ENCODE results near the gene COL27A1.
"Not testable (repeated sequence)": the region's sequence is repeated elsewhere in the genome, so short reads cannot be mapped to it uniquely, and the experiment has no call there.

The COL27A1 gene

GRCh38 chr9:114308361-114308950, 153.1 kb downstream of the COL27A1 start:
- no peak for DNase-seq (ENCODE audit: low read depth)

GRCh38 chr9:114309096-114309495, 153.8 kb downstream of the COL27A1 start:
- no peak for DNase-seq (ENCODE audit: low read depth)

DNA sequence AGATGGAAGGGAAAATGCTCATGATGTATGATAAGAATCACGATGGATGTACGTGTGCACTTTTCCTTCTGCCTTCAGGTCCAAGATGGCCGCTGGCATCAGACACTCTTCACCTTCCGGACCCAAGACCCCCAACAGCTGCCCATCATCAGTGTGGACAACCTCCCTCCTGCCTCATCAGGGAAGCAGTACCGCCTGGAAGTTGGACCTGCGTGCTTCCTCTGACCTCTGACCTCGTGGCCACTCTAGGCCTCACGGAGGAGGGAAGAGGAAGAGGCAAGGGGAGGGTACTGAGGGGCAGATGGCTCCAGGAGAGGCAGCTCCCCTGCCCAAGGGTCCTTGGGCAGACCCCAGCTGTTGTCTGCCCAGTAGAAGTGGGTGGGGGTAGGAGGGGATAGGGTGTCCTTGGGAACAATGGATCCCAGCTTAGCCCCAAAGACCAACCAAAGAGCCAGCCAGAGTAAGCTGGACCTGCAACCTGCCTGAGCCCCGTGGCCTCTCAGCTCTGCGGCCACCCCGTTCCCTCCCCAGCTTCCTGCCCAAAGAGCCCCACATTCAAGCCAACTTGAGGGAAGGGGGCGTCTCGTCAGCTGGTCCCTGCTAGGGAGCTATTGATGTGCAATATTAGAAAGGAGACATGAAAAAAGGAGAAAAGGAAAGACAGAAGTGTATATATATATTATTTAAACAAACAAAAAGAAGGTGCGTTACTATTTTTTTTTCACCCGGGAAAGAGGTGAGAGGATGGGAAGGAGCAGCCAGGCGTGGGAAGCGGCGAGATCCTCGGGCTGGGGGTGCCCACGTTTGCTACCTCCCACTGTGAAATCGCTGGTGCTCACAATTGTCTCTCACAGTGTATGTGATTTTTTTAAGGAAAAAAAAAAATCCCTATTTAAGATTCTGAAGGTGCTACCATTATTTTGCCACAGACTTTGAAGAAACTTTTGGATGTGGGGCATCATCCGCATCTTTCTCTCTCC, 155.4 kb downstream of the COL27A1 start:
- DNase-seq (ENCODE audit: low read depth), result no peak

DNA sequence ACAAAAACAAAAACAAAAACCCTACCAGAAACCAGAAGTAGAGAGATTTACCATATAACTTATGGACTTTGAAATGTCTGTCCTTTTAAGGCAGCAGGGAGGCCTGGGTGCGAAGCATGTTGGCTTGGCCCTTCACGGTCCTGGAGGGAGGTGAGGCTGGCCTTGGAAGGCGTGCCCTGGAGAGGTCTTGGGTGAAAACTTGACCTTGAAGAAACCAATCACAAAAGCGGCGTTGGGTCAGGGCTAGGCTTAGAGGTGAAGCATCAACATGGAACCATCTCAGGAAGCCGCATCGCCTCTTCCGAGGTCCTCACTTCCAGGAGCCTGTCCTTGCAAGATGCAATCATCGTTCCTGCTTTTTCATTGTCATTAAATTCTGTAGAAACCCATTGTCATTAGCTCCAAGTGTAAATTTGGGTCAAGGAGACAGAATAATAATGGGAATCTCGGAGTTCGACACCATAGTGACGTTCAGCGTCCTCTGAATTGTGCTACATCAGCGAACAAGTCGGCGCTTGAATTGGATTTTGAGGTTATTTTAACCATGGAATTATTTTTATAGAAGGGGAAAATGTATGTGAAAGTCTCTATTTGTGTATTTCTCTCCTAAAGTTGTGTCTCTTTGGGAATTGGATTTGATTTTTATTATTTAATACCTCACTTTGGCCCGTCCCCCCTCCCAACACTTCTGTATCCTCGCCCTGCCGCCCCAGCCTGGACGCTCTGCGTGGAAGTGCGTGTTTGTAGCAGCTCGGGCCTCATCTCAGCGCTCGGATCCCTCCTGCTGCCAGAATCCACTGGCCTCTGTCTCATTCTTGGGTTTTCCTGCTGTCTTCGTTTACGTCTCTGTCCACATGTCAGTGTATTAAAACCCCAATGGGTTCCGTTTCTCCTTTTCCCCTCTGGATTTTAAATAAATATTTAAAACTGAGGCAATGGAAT, 156.5 kb downstream of the COL27A1 start:
- no peak for DNase-seq (ENCODE audit: low read depth)

DNA sequence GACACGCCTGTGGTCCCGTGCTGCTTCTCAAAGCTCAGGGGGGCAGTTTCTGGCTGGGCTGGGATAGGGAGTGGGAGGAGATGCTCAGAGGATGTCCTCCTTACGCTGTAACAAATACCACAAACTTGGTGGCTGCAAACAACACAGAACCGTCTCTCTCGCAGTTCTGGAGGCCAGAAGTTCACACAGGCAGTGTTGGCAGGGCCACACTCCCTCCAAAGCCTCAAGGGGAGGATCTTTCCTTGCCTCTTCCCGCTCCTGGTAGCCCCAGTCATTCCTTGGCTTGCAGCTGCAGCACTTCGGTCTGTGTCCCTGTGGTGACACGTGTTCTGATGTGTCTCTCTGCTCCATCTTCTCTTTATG, 157.2 kb downstream of the COL27A1 start:
- DNase-seq (ENCODE audit: low read depth), result no peak

DNA sequence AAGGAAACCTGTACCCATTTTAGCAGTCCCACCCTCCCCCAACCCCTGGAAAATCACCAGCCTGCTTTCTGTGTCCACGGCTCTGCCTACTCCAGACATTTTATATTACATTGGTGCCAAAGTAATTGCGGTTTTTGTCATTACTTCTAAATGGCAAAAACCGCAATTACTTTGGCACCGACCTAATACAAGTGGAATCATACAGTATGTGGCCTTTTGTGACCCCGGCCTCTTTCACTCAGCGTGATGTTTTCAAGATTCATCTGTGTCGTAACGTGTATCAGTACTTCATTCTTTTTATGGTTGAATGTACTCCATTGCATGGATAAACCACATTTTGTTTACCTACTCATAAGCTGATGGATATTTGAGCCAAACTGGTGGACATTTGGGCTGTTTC, 157.8 kb downstream of the COL27A1 start:
- DNase-seq (ENCODE audit: low read depth), result no peak

- no peak for DNase-seq (ENCODE audit: low read depth)
Observed at GRCh38 chr9:114314256-114314867, 159.0 kb downstream of the COL27A1 start.

DNA sequence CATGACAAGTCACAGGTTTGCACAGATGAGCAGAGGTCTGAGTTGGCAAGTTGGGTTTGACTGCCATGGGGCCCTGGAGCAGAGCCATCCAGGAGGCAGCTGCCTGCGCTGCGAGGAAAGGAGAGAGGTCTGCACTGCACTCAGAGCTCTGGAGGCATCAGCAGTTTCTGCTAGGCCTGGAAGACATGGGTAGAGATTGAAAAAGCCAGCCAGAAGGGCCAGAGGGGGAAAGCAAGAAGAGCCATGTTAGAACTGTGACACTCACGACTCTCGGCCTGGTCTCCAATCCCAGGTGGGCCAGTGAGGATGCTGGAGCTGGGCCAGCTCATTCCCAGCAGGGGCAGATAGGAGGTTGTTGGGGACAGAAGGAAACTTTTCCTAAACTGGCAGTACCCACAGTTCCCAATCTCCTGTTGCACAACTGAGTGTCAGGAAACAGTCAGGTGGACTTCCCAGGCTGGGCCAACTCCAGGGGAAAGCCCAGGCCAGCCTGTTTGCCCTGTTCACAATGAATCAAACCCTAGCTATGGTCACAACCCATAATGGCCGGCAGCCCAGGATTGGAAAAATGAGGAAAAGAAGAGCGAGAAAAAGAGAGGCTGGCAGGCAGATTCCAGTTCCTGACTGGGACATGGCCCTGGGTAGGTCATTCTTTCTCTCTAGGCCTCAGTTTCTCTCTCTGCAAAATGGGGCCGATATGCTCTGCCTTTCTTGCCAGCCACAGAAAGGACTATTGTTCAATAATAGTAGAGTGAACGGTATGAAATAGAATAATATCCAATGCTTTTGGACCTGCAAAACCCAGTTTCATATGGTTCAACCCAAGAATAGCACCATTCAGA, 159.8 kb downstream of the COL27A1 start:
- DNase-seq (ENCODE audit: low read depth), result no peak

- no peak for DNase-seq (ENCODE audit: low read depth)
Observed at GRCh38 chr9:114315723-114316363, 160.5 kb downstream of the COL27A1 start.

GRCh38 chr9:114316605-114317230, 161.4 kb downstream of the COL27A1 start:
- DNase-seq (ENCODE audit: low read depth), result no peak

- DNase-seq (ENCODE audit: low read depth), result no peak
Observed at GRCh38 chr9:114317665-114318357, 162.5 kb downstream of the COL27A1 start.

- no peak for DNase-seq (ENCODE audit: low read depth)
Observed at GRCh38 chr9:114318416-114318815, 163.1 kb downstream of the COL27A1 start.

GRCh38 chr9:114319147-114319546, 163.8 kb downstream of the COL27A1 start:
- DNase-seq (ENCODE audit: low read depth), result no peak

DNA sequence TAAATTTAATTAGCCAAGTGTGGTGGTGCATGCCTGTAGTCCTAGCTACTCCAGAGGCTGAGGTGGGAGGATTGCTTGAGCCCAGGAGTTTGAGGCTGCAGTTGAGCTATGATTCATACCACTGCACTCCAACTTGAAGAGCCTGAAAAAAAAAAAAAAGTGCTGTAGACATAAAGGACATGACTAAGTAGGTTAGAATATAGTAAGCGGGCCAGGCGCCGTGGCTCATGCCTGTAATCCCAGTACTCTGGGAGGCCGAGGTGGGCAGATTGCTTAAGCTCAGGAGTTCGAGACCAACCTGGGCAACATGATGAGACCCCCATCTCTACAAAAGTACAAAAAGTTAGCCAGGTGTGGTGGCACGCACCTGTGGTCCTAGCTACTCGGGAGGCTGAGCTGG, 165.4 kb downstream of the COL27A1 start:
- not testable (repeated sequence) for DNase-seq (ENCODE audit: low read depth)

DNA sequence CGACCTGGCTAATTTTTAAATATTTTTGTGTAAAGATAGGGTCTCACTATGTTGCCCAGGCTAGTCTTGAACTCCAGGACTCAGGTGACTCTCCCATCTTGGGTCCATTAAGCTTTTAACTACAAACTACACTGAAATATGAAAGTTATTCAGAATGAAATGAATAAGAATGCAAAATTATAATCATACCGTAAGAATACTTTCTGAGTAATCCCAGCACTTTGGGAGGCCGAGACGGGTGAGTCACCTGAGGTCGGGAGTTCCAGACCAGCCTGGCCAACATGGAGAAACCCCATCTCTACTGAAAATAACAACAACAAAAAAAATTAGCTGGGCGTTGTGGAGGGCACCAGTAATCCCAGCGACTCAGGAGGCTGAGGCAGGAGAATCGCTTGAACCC, 166.4 kb downstream of the COL27A1 start:
- DNase-seq (ENCODE audit: low read depth), result no peak

- DNase-seq (ENCODE audit: low read depth), result not testable (repeated sequence)
Observed at GRCh38 chr9:114322160-114322818, 167.0 kb downstream of the COL27A1 start.

DNA sequence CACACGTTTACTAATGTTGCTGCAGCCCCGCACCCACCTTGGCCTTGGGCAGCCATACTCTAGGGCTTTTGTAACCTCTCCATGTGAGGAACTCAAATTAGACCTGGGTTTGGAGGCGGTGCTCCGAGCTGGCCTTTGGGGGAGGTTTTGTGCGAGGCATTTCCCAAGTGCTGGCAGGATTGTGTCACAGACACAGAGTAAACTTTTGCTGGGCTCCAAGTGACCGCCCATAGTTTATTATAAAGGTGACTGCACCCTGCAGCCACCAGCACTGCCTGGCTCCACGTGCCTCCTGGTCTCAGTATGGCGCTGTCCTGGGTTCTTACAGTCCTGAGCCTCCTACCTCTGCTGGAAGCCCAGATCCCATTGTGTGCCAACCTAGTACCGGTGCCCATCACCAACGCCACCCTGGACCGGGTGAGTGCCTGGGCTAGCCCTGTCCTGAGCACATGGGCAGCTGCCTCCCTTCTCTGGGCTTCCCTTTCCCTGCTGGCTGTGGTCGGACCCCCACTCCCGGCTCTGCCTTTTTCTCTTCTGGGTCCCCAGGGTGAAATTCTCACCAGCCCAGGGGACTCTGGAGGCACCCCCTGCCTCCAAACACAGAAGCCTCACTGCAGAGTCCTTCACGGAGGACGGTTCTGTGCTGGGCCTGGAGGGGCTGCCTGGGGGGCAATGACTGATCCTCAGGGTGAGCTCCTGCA, 167.6 kb downstream of the COL27A1 start, which contains the start of gene ORM1:
ORM1 (plus strand) TSS at position 268 of the 701 bp plus-strand sequence; CDS start at position 304, 36 bp downstream.
- not testable (repeated sequence) for DNase-seq (ENCODE audit: low read depth)

- DNase-seq (ENCODE audit: low read depth), result not testable (repeated sequence)
Observed at GRCh38 chr9:114323849-114324248, 168.5 kb downstream of the COL27A1 start.

Data from stimulated activated CD8-positive, alpha-beta memory T cell treated with anti-CD3 and anti-CD28 coated beads, Interleukin-12 subunit alpha, Interleukin-12 subunit beta, amount 100 ng/mL, for 4 hours (primary cell).